HepG2 (cell line): ENCODE measurements around the gene TUT1. TPM values are rescaled to one million over a fixed set of nuclear protein-coding genes. Genes with fewer than 3 reads are reported as not detected.
A peak's percentile ranks its signal among the peaks of the same experiment; 100 is the strongest.

ENCODE experiments used
- ELF3 ChIP-seq: IDR thresholded peaks from 2 replicates; pipeline ENCODE4 v1.6.1; 2016; ENCODE audit warnings: missing genetic modification reagents, missing compliant biosample characterization
- HMG20B ChIP-seq: conservative IDR thresholded peaks from 2 replicates; pipeline ENCODE4 v1.6.1; 2016; ENCODE audit warnings: missing genetic modification reagents, missing compliant biosample characterization
- HNRNPH1 ChIP-seq: fragments of 200-400 bp; formaldehyde crosslinking; optimal IDR thresholded peaks from 2 replicates; pipeline ENCODE3; 2017; ENCODE audit warnings: mild to moderate bottlenecking, low read depth, low read length
- IKZF1 ChIP-seq: fragments of 450-650 bp; IDR thresholded peaks from 2 replicates; pipeline ENCODE4 v1.7.1; 2016
- PAX8 ChIP-seq: sonication (generic); formaldehyde crosslinking; IDR thresholded peaks from 2 replicates; pipeline ENCODE4 v1.8.0; 2022; ENCODE audit warnings: mild to moderate bottlenecking, missing genetic modification reagents, borderline replicate concordance
- SRSF4 ChIP-seq: fragments of 200-400 bp; formaldehyde crosslinking; IDR thresholded peaks from one replicate; pipeline ENCODE4 v1.6.1; 2018; ENCODE audit warnings: mild to moderate bottlenecking, low read depth, low read length, moderate library complexity; ENCODE audit not compliant: poor library complexity, severe bottlenecking
- YEATS4 ChIP-seq: sonication (generic); formaldehyde crosslinking; IDR thresholded peaks from 2 replicates; pipeline ENCODE4 v1.4.0; 2020; ENCODE audit warnings: missing genetic modification reagents, borderline replicate concordance
- ZBED4 ChIP-seq: sonication (generic); formaldehyde crosslinking; IDR thresholded peaks from 2 replicates; pipeline ENCODE4 v1.4.0; 2020; ENCODE audit warnings: missing genetic modification reagents, borderline replicate concordance
- ZBTB42 ChIP-seq: sonication (generic); formaldehyde crosslinking; IDR thresholded peaks from 2 replicates; pipeline ENCODE4 v1.5.0; 2020; ENCODE audit warnings: mild to moderate bottlenecking, missing genetic modification reagents
- ZNF205 ChIP-seq: IDR thresholded peaks from 2 replicates; pipeline ENCODE4 v1.6.1; 2018; ENCODE audit warnings: missing biosample characterization, missing genetic modification reagents
- ZNF230 ChIP-seq: sonication (generic); formaldehyde crosslinking; IDR thresholded peaks from 2 replicates; pipeline ENCODE4 v1.4.0; 2020; ENCODE audit warnings: mild to moderate bottlenecking, missing genetic modification reagents
- ZNF3 ChIP-seq: IDR thresholded peaks from 2 replicates; pipeline ENCODE4 v1.7.0; 2017; ENCODE audit warnings: inconsistent platforms
- ZNF30 ChIP-seq: sonication (generic); formaldehyde crosslinking; IDR thresholded peaks from 2 replicates; pipeline ENCODE4 v1.5.0; 2020; ENCODE audit warnings: mild to moderate bottlenecking, missing genetic modification reagents
- ZNF468 ChIP-seq: sonication (generic); formaldehyde crosslinking; IDR thresholded peaks from 2 replicates; pipeline ENCODE4 v1.8.0; 2022; ENCODE audit warnings: mild to moderate bottlenecking, moderate library complexity, missing genetic modification reagents
- ZNF503 ChIP-seq: sonication (generic); formaldehyde crosslinking; IDR thresholded peaks from 2 replicates; pipeline ENCODE4 v1.4.0; 2020; ENCODE audit warnings: missing genetic modification reagents
- ZNF570 ChIP-seq: sonication (generic); formaldehyde crosslinking; IDR thresholded peaks from 2 replicates; pipeline ENCODE4 v1.4.0; 2020; ENCODE audit warnings: mild to moderate bottlenecking, missing genetic modification reagents, borderline replicate concordance
- polyA plus RNA-seq, 8 experiments: library from polyadenylated mRNA; depleted of rRNA in 3 of 8; stranded (reverse) in 7 of 8; unstranded in 1 of 8; fragments of >200 nt; fragmentation: Illumina TruSeq in 4 of 8; extraction: Trizol in 4 of 8; gene quantifications; 2 replicates each; pipeline versions ENCODE4 v1.2.1 to v1.2.3, GENCODE V29; 2011 to 2016; ENCODE audit warnings: low read depth in 4 of 8, missing spikeins in 1 of 8, mixed read lengths in 1 of 8; ENCODE audit not compliant: insufficient read depth in 1 of 8
- total RNA-seq, 5 experiments: library from RNA; depleted of rRNA; stranded (reverse); fragments of >200 nt; fragmentation: Illumina TruSeq; extraction: Trizol; gene quantifications; 2 replicates each; pipeline ENCODE4 v1.2.3, GENCODE V29; 2016; ENCODE audit warnings: low read depth in 1 of 5
- TF ChIP-seq, protein P1 (sequence below): sonication (generic); formaldehyde crosslinking; IDR thresholded peaks from 2 replicates; pipeline ENCODE4 v1.4.0; 2020; ENCODE audit warnings: missing genetic modification reagents, mild to moderate bottlenecking, borderline replicate concordance
- TF ChIP-seq, protein P2 (sequence below): IDR thresholded peaks from 2 replicates; pipeline ENCODE4 v1.6.1; 2016; ENCODE audit warnings: missing genetic modification reagents, missing compliant biosample characterization

TUT1 gene
- total and polyA plus RNA-seq, 2 of the 13 experiments (the other 11 are each of a cell fraction or from before 2014, with no cell fraction given), result 9.7 to 14.3 TPM

- TF ChIP-seq IKZF1 (no peak), HMG20B (CRISPR knock-in tag) (no peak), YEATS4 (CRISPR knock-in tag) (peak; percentile 90), ZNF570 (CRISPR knock-in tag) (no peak), ZBED4 (CRISPR knock-in tag) (no peak; the same call in none of the 2 replicates), ZNF30 (no peak), PAX8 (no peak), ZBTB42 (CRISPR knock-in tag) (no peak; the same call in 1 of the 2 replicates), ELF3 (CRISPR knock-in tag) (peak; percentile 56), SRSF4 (no peak), ZNF205 (CRISPR knock-in tag) (no peak; the same call in 1 of the 2 replicates), HNRNPH1 (no peak), ZNF468 (CRISPR knock-in tag) (no peak), ZNF503 (no peak), ZNF3 (CRISPR knock-in tag) (0 out of 2 replicates have a peak, but pooled peaks have one; percentile 41), ZNF230 (no peak; the same call in 1 of the 2 replicates)
- TF ChIP-seq, protein P1, sequence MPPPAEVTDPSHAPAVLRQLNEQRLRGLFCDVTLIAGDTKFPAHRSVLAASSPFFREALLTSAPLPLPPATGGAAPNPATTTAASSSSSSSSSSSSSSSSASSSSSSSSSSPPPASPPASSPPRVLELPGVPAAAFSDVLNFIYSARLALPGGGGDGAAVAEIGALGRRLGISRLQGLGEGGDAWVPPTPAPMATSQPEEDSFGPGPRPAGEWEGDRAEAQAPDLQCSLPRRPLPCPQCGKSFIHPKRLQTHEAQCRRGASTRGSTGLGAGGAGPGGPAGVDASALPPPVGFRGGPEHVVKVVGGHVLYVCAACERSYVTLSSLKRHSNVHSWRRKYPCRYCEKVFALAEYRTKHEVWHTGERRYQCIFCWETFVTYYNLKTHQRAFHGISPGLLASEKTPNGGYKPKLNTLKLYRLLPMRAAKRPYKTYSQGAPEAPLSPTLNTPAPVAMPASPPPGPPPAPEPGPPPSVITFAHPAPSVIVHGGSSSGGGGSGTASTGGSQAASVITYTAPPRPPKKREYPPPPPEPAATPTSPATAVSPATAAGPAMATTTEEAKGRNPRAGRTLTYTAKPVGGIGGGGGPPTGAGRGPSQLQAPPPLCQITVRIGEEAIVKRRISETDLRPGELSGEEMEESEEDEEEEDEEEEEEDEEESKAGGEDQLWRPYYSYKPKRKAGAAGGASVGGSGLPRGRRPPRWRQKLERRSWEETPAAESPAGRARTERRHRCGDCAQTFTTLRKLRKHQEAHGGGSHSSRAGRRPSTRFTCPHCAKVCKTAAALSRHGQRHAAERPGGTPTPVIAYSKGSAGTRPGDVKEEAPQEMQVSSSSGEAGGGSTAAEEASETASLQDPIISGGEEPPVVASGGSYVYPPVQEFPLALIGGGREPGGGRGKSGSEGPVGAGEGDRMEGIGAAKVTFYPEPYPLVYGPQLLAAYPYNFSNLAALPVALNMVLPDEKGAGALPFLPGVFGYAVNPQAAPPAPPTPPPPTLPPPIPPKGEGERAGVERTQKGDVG, result no peak
- TF ChIP-seq, protein P2, sequence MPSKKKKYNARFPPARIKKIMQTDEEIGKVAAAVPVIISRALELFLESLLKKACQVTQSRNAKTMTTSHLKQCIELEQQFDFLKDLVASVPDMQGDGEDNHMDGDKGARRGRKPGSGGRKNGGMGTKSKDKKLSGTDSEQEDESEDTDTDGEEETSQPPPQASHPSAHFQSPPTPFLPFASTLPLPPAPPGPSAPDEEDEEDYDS (CRISPR knock-in tag), result peak; percentile 85
Observed at GRCh38 chr11:62573592-62574362, 17.5 kb downstream of the TUT1 start, which contains the start of gene EEF1G (continued).
